HG03439 (cell line): ENCODE results near the gene AGAP1.
"Not testable (repeated sequence)": the region's sequence is repeated elsewhere in the genome, so short reads cannot be mapped to it uniquely, and the experiment has no call there.

Experiments
- ATAC-seq: cut with Tn5 transposase; IDR thresholded peaks from one replicate; pipeline ENCODE4 v1.9.1; 2021; ENCODE audit warnings: mild to moderate bottlenecking, moderate library complexity; ENCODE audit not compliant: unreplicated experiment

The AGAP1 gene

DNA sequence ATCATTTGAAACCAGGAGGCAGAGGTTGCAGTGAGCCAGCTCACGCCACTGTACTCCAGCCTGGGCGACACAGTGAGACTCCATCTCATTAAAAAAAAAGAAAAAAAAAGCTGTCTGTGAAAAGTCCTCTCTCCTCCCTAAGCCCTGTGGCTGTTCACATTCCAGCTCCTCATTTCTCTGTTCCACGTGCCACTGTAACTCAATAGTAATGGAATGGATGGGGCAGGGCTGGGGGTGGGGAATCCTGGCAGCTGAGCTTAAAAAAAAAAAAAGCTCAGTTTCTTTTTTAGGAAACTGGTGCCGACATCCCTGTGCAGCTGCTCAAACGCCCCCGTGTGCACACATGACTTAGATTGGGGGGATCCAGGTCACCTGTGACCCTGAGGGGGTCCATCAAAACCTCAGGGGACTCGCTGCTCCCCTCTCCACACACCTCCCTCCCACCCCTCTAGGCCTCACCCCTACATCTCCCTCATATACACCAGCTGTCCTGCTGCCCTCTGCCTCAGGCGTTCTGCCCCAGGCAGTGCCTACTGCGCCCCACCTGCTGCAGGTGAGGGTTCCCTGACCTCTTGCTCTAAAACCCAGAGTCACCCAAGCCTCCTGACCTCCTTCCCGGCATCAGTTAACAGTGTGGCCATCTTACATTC lies 255.4 kb downstream of the AGAP1 start:
- ATAC-seq: no peak

DNA sequence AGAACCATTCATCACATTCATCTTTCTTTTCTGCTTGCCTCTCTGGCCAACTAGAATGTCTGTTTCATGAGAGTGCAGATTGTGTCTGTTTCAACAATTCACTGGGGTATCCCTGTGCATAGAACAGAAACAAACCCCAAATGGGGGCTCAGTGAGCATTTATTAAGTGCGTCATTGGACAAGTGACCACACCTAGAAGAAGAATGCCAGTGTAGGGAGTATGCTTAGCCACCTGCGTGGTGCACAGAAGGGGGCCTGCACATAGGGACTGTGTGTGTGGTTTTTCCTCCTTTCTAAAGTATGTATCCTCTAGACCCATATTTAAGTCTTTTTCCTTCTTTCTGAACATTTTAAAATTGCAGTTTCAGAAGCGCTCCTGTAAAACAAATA lies 255.9 kb downstream of the AGAP1 start:
- no peak for ATAC-seq

DNA sequence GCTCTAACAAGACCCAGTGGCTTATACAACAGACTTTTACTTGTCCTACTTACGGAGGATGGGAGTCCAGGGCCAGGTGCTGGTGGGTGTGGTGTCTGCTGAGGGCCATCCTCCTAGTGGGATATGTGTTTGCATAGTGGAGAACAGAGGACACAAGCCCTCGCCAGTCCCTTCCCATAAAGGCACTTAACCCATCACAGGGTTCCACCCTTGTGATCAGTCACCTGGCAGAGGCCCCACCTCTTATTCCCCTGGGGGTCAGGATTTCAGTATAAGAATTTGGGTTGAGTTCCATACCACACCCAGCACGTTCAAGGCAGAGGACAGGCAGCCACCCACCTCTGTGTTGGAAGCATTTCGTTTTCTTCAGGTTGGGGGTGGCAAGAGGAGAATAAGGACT lies 259.0 kb downstream of the AGAP1 start:
- ATAC-seq: no peak

DNA sequence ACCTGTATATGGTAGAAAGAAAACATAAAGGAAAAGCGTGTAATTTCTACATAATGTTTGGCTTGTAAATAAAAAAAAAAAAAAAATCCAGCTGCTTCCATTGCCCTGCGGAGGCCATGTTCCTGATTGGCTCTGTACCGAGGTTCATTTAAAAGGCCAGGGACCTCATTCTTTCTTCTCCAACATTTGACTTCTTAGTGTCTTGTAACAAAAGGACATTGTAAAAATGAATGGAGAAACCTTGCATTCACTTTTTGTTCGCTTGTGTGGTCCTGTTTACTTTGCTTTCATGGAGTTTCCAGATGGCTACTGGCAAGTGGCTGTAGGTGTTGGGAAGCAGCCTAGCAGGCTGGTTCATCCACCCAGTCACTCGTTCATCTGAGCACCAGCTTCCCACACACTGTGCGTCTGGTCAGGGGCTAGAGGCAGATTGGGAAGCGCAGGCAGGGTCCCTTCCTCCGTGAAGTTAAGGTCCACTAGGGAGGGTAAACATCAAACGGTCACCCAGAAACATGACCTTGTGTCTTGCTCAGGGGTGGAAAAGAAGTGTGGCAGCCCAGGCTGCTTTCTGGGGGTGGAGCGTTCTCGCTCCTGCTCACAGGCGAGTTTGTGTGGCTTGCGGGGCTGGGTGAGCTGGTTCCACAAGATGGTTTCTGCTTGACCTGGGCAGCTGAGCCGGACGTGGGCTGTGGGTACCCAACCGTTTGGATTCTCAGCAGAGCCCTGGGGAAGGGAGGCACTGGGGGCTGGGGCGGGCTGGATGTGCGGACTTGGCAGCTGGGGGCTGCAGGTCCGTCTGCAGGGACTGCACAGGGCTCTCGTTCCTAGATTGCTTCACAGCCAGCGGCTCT lies 260.7 kb downstream of the AGAP1 start:
- no peak for ATAC-seq

DNA sequence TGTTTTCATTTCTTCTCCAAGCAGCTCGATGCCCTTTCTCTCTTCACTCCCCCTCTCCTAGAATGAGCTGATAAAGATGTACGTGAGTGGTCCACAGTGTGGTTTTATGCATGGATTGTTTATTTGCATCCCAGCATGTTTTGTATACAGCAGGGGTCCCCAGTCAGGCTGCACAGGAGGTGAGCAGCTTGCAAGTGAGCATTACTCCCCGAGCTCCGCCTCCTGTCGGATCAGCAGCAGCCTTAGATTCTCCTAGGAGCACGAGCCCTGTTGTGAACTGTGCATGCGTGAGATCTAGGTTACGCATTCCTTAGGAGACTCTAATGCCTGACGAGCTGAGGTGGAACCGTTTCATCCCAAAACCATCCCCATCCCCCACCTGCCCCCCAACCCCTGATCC lies 262.6 kb downstream of the AGAP1 start:
- ATAC-seq: no peak

DNA sequence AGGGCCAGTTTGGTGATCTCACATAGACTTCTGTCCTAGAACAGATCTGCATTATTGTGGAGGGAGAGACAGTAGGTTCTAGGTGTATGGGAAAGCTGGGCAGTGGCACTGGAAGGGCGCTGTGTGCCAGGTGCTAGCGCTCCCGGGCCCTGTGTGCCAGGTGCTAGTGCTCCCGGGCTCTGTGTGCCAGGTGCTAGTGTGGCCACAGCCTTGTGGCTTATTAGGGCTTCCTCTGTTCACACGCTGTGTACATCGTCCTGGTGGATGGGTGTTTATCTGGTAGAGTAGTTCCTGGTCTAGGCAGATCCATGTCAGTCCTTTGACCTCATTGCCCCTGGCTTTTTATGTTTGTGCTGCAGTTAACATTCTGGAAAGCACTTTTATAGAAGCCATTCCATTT lies 263.4 kb downstream of the AGAP1 start:
- ATAC-seq: no peak

DNA sequence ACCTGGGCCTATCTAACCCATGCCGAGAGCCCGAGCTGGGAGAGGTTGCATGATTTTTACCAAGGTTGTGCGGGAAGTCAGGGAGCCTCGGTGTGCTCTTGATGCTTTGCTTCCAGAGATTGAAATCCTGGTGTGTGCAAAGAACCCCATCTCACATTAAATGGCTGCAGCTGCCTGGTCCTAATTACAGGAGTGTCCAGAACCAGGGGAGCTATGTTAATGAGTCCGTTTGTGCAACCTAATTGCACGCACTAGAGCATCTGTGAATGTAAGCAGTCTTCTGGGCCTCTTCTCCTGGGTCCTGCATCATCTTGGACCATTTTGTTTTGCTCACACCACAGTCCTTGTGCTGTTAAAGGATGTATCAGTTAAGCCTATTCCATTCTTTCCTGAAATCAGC lies 263.8 kb downstream of the AGAP1 start:
- ATAC-seq: no peak

DNA sequence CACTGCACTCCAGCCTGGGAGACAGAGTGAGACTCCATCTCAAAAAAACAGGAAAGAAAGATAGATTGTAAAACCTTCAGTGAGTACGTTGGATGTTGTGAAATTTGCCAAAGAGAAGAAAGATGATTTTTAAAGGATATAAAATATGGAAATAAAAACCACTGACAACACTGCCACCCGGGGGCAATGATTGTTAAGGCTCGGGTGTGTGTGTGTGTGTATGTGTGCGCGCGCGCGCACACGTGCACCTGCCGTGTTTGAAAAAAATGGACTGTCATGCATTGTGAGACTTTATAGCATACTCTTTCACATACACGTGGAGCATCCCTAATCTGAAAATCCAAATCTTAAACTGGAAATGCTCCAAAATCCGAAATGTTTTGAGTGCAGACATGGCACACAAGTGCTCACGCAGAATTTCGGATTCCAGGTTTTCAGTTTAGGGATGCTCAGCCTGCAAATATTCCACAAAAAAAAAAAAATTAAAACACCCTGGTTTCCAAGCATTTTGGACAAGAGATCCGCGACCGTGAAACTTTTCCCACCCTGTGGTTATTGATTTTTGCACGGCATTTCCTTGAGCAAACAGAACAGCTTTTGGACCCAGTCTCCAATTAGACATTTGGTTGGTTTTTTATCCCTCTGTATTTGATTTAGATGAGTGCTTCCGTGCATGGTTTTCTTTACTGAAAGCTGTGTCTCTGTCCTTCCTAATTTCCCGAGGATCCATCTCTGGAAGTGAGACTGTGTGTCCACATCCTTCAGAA lies 269.2 kb downstream of the AGAP1 start:
- no peak for ATAC-seq

DNA sequence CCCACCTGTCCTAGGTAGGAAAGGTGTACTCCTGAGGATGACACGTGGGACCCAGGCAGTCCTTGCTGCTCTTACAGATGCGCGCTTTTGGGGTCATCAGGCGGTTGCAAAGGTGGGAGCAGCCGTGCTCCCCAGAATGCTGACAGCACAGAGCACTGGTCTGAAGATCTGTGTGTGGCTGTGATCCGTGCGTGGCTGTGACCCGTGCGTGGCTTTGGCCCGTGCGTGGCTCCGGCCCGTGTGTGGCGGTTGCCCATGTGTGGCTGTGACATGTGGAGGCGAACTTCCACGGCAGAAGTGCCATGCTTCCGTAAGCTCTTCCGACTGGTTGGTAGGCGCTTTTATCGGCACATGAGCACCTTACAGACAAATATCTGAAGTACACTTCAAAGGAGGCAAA lies 270.0 kb downstream of the AGAP1 start:
- ATAC-seq: no peak

DNA sequence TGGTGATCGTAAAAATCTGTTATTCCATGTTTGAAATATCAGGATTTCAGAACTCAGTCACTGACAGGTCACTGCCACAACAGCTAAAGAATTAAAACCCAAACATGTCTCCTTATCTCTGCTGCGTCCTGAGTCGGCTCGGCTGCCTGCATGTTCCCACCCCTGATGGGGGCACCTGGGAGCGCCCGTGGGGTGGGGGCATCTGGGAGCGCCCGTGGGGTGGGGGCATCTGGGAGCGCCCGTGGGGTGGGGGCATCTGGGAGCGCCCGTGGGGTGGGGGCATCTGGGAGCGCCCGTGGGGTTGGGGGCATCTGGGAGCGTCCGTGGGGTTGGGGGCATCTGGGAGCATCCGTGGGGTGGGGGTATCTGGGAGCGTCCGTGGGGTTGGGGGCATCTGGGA lies 270.6 kb downstream of the AGAP1 start:
- not testable (repeated sequence) for ATAC-seq

DNA sequence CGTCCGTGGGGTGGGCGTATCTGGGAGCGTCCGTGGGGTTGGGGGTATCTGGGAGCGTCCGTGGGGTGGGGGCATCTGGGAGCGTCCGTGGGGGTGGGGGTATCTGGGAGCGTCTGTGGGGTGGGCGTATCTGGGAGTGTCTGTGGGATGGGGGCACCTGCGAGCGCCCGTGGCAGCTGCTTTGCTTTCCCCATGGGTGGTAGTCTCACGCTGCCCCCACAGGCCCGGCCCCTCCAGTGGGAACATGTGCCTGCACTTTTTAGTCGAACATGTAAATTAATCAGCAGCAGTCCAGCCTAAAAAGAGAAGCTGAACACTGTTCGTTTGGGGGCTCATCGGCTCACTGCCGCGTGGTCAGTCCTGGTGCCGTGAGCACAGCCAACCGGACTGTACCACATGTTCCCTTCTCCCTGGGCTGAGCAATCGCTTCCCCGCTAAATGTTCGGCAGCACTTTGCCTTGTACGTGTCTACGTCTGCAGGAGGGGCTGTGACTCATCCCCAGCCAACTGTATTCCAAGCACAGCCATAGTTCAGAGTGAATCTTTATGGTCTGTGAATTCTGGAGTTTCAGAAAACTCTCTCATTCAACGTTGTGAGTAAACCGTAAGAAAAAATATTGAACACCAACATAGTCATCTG lies 271.5 kb downstream of the AGAP1 start:
- ATAC-seq: no peak

DNA sequence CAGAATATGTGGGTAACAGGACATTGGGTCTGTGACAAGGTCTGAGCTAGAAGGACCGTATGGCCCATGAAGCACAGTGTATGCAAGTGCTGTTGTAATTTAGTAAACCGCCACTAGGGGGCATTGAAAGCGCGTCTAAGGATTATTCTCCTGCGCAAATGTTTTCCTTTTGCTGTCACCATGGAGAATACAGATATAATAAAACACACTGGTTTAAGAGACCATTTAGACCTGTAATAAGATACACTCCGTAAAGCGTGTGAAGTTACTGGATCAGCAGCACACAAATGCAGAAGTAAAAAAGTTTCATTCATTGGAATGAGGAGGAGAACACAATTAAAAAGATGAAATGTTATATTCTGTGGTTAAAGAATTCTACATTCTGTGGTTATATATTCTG lies 272.4 kb downstream of the AGAP1 start:
- peak; percentile 80 for ATAC-seq

DNA sequence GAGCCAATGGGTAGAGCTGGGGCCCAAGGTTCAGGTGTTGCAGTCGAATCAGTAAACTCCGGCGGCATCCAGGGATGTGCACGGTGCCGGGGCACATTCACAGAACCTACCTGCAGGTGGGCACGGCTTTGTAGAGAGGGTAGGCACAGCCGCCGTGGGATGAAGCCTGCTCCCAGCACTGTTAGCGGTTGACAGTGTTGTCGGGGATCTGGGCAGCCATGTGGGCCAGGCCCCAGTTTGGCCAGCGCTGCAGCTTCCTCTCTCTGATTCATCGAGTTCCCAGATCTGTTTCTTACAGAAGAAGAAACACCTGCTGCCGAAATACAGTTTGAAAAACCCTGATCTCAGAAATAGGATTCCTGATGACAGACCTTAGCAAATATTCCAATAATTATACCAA lies 274.8 kb downstream of the AGAP1 start:
- ATAC-seq: no peak

DNA sequence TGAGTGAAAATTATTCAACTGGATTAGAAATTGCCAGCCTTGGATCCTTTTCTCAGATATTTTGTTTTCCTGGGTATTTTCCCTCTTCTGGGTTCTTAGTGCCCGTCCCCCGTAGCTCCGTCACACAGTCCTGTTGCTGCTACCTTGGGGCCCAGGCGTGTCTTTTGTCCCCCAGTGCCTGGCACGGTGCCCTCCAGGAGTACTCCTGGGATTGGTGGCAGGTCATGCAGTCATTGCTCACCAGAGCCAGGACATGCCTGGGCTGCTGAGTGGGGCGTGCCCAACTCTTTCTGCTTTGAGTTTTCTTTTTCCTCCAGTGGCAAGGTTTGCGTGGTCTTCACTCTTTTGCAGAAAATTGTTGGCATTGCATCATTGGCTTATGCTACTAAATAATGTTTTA lies 275.2 kb downstream of the AGAP1 start:
- ATAC-seq: no peak

DNA sequence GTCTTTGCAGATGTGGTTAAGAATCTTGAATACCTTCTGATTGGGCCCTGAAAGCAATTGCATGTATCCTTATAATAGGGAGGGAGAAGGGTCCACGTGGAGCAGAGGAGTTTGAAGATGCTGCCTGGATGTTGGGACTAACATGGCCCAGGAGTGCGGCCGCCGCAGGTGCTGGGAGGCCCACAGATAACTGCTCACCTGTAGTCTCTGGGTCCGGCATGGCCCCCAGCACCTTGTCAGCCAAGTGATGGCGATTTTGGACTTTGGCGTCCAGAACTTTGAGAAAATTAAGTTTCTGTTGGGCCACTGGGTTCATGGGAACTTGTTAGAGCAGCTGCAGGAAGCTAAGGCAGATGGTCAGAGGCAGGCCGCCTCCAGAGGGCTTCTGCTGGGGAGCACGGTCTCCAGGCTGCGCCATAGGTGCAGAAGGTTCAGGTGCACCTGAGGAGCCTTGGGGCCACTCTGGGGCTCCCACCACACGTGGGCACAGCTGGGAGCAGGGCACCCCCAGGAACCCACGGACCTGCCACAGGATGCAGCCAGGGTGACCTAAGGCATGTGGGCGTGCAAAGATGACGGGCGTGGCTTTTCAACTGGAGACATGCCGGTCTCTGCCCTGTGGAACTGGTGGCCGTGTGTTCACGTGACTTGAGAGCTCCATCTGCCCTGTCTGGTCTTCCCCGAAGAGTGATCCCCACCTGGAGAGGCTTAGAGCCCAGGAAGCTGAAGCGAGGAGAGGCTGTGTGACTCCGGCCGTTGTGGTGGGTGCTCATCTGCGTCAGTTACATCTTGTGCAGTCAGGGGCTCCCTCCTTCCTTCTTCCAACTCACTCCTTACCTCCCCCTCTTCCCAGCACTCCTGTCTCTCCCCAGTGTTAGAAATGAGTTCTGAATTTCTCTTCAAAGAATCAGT lies 277.3 kb downstream of the AGAP1 start:
- no peak for ATAC-seq

DNA sequence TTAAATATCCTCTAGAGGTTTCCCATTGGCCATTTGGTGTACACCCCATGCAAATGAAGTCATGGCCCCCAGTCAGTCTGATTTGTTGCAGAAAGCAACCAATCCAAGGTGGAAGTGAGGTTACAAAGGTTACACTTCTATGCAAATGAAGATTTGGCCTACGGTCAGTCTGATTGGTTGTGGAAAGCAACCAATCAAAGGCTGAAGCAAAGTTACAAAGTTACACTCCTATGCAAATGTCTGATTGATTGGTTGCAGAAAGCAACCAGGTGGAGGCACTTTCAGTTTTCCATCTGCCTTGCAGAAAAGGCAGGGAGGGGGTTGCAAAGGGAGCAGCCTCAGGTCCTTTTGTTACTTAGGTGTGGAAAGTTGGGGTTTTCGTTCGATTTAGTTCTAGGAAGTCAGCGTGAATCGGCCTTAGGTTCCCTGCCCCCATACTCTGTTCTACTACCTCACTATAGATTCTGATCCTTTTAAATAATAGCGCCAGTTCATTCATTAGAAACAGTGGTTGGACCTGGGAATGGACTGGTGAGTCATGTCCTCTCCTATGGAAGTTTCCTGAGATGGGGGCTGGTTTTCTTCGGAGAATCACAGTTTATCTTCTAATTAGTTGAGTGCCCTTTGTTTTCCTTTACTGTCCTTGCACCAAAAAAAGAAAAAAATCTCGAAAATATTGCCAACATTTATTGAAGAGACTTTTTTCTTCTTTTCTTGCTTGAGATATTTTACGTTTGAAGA lies 279.5 kb downstream of the AGAP1 start:
- ATAC-seq: no peak

DNA sequence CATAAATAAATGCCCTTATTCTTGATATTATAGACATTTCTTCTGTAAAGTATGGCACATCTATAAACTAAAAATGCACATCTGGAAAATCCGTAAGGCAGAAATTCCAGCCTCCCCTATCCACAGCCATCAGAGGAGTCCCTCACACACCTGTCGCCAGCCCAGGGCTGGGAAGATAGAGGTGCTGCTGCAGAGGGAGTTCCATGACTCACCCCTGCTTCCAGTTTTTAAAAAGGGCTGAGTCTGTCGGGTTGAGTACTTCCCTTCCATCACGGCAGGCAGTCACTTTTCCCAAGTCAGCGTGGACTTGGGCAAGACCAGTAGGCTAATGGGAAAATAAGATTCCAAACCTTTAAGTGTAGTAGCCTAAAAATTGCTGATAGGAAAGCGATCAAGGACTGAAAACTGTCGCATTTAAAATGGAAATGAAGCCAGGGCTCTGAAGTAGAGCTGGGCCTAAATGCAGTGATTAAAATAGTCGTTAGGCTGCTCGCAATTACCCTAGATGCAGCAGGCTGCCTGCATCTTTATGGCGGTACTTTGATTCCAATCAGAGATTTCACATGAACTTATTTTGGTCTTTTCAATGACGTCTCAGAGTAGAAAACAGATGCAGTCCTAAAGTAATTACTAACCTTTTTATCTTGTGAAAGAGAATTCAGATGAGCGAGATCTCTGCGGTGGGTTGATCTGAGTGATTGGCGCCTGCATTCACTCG lies 280.5 kb downstream of the AGAP1 start:
- no peak for ATAC-seq

DNA sequence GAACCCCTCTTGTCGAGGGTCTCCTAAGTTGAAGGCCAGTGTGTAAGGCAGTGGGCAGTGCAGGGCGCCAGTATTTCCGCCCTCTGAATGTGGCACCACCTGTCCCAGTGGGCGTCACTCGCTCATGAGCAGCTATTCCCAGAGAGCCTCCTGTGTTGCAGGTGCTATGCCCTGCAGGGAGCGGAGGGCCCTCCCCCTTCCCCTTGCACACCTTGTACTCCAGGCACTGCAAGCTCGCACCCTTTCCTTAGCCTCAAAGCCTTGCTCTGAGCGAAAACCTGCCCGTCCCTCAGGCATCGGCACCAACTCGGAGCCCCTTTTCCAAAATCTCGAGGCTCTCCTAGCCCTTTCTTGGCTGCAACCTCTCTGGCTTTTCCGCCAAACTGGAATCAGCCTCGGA lies 282.7 kb downstream of the AGAP1 start:
- ATAC-seq: no peak

DNA sequence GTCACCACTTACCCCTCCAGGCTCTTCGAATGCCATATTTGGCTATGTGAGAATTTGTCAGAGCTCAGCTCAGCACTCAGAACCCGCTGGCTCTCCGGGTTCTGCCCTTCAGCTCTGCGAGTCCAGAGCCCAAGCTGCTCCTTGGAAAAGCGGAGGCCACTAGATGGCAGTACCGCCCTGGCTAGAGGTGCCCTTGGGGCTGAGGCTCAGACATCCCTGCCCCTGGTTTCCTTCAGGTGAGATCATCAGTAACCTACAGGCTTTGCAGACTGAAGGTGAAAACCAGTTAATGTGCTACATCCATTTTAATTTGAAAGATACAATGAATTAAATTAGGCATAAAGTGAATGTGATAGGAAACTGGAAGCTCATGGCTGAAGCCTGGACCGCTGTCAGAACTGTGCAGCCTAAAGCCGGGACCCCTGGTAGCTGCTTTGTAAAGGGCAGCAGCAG lies 285.6 kb downstream of the AGAP1 start:
- ATAC-seq: no peak
